ENCODE measurements around the gene LIMS2. TPM values are rescaled to one million over a fixed set of nuclear protein-coding genes. Genes with fewer than 3 reads are reported as not detected.

LIMS2 gene
- total RNA-seq, 2 donors from 2014 or later: 9.6 to 21.4 TPM

- Histone ChIP-seq H3K4me1 (peaks cover 7% of the 10 kb centered on the region), H3K36me3 (replicated peaks in 1 of 2; ENCODE audit: insufficient read depth in 1 of 2, low read depth in 2 of 2) (peaks cover 0 to 13% of the 10 kb centered on the region in 2 donors), H3K27me3 (no peaks in the 10 kb centered on the region), H3K4me3 (no peak overlapping the region), H3K9me3 (no peaks in the 10 kb centered on the region), H3K27ac (no peak overlapping the region)
- TF ChIP-seq CTCF (IDR thresholded peaks at IDR 0.05): no peak
- no peak for TF ChIP-seq POLR2A (IDR thresholded peaks at IDR 0.05)
- WGBS, 2 donors: 80 to 86% methylated on average over 2 of the region's 2 CpGs
- ATAC-seq: no peak
- no peak for DNase-seq
- intact Hi-C loops (cut with DNase I): no loop called here
Observed at GRCh38 chr2:127712999-127713398, 37.7 kb upstream of the LIMS2 start.

DNA sequence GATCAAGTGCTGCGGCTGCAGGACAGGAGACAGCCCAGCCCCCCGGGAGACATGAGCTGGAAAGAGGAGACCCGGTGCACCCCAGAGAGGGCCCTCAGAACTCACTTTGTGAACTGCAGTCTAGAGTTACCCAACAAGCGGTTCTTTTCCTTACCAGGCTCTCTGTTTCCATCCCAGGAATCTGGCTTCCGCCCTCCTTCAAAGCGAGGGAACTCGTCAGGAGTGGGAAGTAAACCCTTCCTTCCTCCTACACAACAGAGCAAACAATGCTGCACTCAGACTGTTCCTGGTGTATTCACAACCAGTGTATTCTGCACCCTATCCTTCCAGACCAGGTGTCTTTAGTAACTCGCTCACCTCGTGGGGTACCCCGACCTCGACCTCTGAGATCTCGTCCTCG lies 34.0 kb upstream of the LIMS2 start:
- Histone ChIP-seq H3K9me3 (no peaks in the 10 kb centered on the region), H3K36me3 (replicated peaks in 1 of 2; ENCODE audit: insufficient read depth in 1 of 2, low read depth in 2 of 2) (peaks cover 0 to 13% of the 10 kb centered on the region in 2 donors), H3K4me3 (no peak overlapping the region), H3K4me1 (peaks cover 10% of the 10 kb centered on the region), H3K27me3 (no peaks in the 10 kb centered on the region), H3K27ac (no peak overlapping the region)
- 89 to 96% methylated on average over 13 of the region's 13 CpGs for WGBS, 2 donors
- intact Hi-C loops (cut with DNase I): no loop called here
- no peak for ATAC-seq
- no peak for DNase-seq
- TF ChIP-seq CTCF (IDR thresholded peaks at IDR 0.05) (no peak), POLR2A (IDR thresholded peaks at IDR 0.05) (no peak)

DNA sequence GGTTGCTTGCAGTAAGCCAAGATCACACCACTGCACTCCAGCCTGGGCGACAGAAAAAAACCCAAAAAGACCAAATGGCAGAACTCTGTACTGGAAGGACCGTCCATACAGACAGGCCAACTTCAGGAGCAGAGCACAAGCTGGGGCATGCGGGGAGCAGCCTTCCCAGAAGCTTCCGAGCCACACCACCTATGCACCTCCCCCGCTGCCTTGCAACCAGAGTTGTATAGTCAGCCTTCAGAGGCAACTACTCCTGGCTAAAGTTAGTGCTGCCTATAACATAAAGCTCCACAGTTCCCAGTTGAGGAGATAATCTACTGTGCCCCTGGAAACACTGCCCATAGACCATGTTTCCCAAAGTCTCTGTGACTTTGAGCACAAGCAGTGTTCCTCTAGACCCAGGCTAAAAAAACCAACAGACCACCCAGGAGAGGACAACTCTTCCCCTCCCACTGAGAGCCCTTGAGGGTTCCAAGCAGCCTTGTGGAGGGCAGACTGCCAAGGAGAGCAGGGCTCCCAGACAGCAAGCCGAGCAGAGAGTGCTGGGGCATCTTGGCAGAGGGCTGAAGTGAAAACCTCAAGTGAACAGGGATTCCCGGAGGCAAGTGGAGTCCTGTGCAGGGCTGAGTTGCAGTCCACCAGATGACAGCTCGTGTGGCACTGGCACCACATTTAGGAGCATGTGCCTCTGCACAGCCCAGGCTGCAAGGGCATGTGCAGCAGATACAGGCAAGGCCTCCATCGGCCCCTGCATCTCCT lies 32.7 kb upstream of the LIMS2 start:
- intact Hi-C loops (cut with DNase I): no loop called here
- no peak for DNase-seq
- no peaks in the 10 kb centered on the region for H3K27me3 ChIP-seq
- peaks cover 21% of the 10 kb centered on the region for H3K4me1 ChIP-seq
- TF ChIP-seq POLR2A (IDR thresholded peaks at IDR 0.05) (no peak), CTCF (IDR thresholded peaks at IDR 0.05) (no peak)
- H3K27ac ChIP-seq: no peak overlapping the region
- ATAC-seq: no peak
- H3K9me3 ChIP-seq: no peaks in the 10 kb centered on the region
- WGBS, 2 donors: 83 to 85% methylated on average over 1 to 9 of the region's 9 CpGs
- peaks cover 0 to 13% of the 10 kb centered on the region in 2 donors for H3K36me3 ChIP-seq (replicated peaks in 1 of 2; ENCODE audit: insufficient read depth in 1 of 2, low read depth in 2 of 2)
- no peak overlapping the region for H3K4me3 ChIP-seq

DNA sequence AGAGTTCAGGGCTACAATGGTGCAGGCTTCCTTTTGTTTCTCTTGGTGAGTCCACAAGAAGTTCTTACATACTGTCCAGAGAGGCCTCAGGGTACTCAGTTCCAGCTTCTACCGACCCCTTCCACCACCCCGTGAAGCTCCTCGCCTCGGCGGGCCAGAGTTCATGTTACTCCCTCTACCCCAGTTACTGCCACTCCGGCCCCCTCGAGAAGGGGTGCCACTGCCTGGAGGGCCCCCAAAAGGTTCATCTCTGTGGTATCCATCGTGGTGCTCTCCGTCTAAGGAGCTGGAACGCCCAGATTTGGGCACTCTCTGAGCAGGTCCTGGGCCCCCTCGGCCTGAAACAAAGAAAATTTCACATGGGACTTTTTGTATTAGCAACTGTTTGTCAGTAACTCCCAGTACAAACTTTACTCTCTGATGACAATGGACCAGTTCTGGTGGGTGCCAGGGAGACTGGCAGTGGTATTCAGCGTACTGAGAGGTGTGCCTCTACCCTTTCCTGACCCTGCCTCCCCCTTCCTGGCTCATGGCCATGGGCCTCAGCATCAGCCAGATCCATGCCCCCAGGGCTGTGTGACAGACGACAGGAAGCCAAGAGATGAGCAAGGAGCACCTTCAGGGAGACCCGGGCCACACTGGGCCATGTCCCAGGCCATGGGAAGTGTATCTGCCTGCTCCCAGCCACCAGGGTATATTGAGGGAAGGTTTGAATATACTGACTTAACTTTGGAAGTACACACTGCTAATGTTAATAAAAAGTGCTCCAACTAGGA lies 31.1 kb upstream of the LIMS2 start:
- no peak for ATAC-seq
- Histone ChIP-seq H3K9me3 (no peaks in the 10 kb centered on the region), H3K27me3 (no peaks in the 10 kb centered on the region), H3K4me3 (no peak overlapping the region), H3K36me3 (replicated peaks in 1 of 2; ENCODE audit: insufficient read depth in 1 of 2, low read depth in 2 of 2) (peaks cover 0 to 13% of the 10 kb centered on the region in 2 donors), H3K4me1 (peaks cover 32% of the 10 kb centered on the region), H3K27ac (no peak overlapping the region)
- 91 to 94% methylated on average over 13 to 14 of the region's 14 CpGs for WGBS, 2 donors
- TF ChIP-seq POLR2A (IDR thresholded peaks at IDR 0.05): no peak
- no peak for TF ChIP-seq CTCF (IDR thresholded peaks at IDR 0.05)
- intact Hi-C loops (cut with DNase I): no loop called here
- DNase-seq: no peak

Measured in body of pancreas (tissue), 4 donors.